T-helper 1 cell (primary cell): ENCODE measurements around the gene GYPB.
"Not testable (repeated sequence)": the region's sequence is repeated elsewhere in the genome, so short reads cannot be mapped to it uniquely, and the experiment has no call there.

ENCODE experiments used
- DNase-seq, 5 donors: peaks; one replicate each; pipeline ENCODE4 v3.0.0-alpha.2; 2012 to 2020
- total RNA-seq, 4 donors: gene quantifications; one replicate each; lab custom pipeline; 2026; lab: John Stamatoyannopoulos, UW

The GYPB gene
- total RNA-seq: 0 reads per million in 4 donors

DNA sequence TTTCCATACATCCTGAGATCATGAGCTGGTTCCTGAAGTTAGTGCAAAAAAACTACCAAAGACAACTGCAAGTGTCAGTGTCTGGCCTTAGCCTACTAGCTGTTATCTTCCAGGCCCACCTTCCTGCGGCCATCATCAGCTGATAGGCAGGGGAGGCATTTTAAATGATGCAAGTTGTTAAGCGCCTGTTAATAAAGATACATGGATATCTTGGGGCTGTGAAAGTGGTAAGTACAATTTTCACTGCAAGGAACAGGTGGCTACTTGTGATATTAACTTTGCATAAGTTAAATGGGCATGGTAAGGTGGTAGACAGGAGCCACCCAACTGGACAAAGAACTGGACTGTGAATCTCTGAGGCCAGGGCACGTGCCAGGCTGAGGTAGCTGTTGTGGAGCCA lies at the start of gene GYPB:
TSS of gene GYPB (minus strand) at position 104 of the 400 bp plus-strand sequence. CDS start at position 11, 93 bp downstream.
- not testable (repeated sequence) for DNase-seq

DNA sequence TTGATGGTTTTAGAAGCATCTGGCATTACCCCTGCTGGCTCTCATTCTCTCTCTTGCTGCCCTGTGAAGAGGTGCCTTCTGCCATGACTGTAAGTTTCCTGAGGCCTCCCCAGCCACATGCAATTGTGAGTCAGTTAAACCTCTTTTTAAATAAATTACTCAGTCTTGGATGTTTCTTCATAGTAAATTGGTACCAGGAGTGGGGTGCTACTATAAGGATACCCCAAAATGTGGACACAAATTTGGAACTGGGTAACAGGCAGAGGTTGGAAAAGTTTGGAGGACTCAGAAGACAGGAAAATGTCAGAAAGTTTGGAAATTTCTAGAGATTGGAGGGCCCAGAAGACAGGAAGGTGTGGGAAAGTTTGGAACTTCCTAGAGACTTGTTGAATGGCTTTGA lies 42.4 kb upstream of the GYPB start:
- DNase-seq: not testable (repeated sequence)

DNA sequence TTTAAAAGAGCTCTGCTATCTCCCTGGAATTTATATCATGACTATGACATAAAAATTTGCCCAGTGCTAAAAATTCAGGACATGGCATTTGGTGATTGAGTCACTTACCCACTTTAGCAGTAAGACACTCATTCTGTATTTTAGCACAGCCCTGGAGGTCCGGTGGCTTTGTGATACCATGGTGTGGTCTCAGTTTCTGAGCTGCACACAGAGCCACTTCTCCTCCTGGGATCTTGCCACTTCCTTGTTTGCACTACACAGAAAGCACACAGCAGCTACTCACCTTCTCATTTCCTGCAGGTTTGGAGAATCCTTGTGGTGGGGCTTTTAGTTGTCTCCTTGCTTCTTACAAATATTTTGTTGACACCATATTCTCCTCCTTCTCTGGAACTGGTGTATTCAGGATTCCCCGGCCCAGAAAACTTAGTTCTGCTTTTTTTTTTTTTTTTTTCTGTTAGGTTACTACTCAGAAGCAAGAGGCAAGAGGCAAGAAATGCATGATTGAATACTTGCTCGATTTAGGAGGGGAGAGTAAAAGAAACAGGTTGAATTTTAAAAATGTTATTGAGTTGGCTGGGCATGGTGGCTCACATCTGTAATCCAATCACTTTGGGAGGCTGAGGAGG lies 41.2 kb upstream of the GYPB start:
- not testable (repeated sequence) for DNase-seq

DNA sequence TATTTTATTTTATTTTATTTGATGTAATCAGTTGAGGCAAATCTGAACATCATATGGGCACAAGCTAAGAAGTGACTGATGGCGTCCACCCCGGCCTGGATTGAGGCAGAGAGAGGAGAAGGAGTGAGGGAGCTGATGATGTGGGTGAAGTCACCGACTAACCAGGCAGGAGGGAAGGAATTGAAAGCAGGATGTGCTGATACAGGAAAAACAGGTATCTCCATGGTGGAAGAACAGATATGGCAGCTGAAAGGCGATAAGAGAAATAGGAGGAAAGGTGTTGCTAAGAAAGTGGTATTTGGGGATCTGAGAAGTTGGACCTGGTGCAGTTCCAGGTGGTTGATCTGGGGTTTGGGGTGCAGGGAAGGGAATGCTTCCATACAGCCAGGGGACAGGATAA lies 37.6 kb upstream of the GYPB start:
- no peak for DNase-seq

DNA sequence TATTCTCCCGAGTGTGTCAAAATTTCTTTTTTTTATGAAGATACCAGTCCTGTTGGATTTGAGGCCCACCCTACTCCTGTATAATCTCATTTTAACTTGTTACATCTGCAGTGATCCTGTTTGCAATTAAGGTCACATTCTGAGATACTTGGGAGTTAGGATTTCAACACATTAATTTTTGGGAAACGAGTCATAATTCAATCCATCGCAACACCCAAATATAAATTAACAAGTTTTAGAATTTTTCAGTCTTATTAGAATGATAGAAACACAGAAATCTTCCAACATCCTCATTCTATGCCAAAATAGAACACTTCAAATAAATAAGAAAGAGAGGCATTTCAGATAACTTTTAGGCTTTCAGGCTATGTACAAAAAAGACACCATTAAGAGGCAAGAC lies 36.2 kb upstream of the GYPB start:
- not testable (repeated sequence) for DNase-seq

DNA sequence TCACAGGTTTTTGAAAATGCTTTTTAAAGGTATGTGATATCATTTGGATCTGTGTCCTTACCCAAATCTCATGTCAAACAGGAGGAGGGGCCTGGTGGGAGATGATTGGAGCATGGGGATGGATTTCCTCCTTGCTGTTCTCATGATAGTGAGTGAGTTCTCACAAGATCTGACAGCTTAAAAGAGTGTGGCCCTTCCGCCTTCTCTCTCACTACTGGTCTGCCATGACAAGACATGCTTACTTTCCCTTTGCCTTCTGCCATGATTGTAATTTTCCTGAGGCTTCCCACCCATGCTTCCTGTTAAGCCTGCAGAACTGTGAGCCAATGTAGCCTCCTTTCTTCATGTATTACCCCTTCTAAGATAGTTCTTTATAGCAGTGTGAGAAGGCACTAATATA lies 32.3 kb upstream of the GYPB start:
- DNase-seq: not testable (repeated sequence)

DNA sequence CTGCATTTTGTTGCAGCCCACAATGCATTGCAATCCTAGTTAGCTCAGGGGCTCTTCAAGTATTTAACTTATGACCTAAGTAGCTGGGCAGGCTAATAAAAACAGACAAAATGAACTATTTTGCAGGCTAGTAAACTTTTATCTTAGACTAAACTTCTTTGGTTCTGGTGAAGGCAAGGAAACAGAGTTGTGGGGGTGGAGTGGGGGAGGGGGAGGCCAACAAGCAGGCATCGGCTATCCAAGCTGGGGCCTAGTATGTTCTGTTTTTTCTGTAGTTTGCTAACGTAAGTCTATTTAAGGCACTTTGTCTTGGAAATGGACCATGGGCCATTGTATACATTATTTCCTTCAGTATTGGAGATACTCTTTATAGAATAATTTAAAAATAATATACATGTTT lies 31.5 kb upstream of the GYPB start:
- not testable (repeated sequence) for DNase-seq

DNA sequence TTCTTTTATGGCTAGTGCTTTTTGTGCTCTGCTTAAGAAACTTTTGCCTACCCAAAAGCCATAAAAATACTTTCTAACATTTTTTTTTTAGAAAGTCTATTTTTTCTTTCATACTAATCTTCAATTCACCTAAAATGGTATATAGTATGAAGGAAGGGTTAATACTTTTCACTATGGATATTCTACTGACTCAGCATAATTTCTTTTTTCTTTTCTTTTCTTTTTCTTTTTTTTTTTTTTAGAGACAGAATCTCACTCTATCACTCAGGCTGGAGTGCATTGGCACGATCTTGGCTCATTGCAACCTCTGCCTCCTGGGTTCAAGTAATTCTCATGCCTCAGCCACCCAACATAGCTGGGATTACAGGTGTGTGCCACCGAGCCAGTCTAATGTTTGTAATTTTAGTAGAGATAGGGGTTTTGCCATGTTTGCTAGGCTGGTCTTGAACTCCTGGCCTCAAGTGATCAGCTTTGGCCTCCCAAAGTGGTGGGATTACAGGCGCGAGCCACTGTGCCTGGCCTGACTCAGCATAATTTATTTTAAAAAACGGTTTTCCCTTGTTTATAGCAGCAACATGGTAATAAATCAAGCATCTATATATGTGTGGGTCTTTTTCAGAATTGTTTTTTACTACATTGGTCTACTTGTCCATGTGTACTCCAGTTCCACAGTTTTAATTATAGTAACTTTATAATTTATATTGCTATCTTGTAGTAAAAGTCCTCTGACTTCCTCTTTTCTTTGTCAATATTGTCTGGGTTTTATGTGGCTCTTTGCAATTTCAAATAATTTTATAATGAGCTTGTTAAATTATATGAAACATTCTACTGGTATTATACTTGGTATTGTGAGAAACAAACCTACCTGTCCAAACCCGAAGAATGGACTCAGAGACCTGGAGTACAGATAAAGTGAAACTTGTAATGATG lies 30.6 kb upstream of the GYPB start:
- DNase-seq: not testable (repeated sequence)

DNA sequence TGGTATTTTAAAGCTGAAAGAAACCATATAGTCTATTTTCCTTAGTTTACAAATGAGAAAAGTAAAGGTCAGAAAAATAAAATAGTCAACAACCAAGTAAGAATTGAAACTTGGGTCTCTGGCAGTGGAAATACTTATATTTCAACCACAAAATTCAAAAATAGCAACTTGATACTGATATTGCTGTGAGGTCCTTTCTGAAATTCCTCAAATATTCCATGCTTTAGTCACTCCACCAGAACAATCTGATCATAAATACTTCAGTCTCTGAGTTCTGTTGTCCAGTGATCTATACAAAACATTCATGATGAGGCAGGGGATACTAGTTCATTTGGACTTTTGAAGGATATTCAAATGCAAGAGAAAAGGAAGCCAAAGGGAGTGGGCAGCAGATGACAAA lies 25.8 kb upstream of the GYPB start:
- DNase-seq: not testable (repeated sequence)

DNA sequence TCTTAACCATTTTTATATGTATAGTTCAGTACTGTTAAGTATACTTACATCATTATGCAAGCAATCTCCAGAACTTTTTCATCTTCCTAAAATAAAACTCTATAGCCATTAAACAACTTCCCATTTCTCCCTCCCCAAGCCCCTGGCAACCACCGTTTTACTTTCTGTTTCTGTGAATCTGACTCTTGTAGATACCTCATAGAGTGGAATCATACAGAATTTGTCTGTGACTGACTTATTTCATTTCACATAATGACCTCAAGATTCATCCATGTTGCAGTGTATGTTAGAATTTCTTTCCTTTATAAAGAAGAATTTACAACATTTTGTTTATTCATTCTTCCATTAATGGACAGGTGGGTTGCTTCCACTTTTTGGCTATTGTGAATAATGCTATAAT lies 13.4 kb upstream of the GYPB start:
- DNase-seq: not testable (repeated sequence)

DNA sequence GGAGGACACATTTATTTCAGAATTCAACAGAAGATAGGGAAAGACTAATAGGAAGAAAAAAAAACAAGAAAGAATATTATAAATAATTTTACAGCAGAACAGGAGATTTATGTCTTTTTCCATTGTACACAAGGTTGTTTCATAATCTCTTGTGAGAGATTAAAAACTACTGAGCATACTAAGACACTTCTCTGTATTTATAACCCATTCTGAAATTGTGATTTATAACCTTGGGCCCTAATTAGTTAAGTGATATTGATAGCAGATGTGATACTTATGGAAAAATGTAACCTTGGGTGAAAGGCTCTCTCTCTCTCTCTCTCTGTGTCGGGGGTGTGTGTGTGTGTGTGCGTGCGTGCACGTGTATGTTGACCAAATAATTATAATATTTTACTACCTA lies 12.7 kb upstream of the GYPB start:
- not testable (repeated sequence) for DNase-seq

DNA sequence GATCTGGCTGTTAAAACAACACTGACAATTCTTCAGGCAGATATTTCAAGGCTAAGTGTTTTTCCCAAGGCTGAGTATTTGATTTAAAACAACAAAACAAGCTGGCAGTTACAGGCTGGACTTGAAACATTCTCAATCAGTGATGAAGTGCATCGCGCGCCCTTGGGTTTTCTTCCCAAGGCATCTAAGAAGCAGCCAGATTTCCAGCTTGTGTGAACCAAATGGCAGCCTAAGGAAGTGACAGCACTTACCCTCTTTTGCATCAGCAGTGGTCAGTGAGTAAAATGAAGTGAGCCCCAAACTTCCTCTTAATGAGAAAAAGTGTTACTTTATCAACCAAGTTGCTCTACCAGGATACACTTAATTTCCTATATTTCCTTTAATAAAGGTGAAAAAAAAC lies 12.2 kb upstream of the GYPB start:
- not testable (repeated sequence) for DNase-seq

DNA sequence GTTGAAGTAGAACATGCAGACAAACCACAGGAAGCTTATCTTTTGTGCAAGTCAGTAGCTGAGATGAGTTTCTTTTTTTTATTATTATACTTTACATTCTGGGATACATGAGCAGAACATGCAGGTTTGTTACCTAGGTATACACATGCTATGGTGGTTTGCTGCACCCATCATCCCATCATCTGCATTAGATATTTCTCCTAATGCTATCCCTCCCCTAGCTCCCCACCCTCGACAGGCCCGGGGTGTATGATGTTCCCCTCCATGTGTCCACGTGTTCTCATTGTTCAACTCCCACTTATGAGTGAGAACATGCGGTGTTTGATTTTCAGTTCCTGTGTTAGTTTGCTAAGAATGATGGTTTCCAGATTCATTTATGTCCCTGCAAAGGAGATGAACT lies 11.5 kb upstream of the GYPB start:
- DNase-seq: not testable (repeated sequence)

DNA sequence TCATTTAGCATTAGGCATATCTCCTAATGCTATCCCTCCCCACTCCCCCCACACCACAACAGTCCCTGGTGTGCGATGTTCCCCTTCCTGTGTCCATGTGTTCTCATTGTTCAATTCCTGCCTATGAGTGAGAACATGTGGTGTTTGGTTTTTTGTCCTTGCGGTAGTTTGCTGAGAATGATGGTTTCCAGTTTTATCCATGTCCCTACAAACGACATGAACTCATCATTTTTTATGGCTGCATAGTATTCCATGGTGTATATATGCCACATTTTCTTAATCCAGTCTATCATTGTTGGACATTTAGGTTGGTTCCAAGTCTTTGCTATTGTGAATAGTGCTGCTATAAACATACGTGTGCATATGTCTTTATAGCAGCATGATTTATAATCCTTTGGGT lies 7.5 kb upstream of the GYPB start:
- DNase-seq: not testable (repeated sequence)

DNA sequence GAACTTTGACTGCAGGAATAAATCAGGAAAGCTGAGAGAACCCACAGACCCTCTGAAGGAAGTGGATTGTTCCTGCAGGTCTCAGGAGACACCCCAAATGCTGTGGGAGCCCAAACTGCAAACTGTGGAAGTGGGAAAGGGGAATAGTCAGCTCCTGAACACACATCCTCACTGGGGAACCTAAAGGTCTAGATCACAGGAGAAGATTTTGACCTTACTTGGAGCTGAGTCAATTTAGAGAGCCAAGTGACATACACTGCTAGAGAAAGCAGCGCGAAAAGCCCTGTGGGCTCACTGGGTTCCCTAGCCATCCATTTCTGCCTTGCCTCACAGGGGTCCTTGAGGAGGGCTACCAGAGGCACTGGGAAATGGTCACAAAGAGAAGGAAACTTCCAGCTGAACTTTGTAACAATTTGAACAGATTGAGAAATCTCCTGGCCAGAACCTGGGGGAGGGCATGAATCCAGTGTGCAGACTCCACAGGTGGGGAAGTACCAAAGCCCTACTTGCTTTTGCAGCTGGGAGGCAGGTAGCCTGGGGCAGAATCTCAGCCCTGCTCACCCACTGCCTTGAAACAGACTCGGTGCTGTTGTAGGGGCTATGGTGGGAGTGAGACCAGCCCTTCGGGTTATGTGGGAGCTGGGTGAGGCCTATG lies 5.3 kb upstream of the GYPB start:
- DNase-seq: not testable (repeated sequence)

DNA sequence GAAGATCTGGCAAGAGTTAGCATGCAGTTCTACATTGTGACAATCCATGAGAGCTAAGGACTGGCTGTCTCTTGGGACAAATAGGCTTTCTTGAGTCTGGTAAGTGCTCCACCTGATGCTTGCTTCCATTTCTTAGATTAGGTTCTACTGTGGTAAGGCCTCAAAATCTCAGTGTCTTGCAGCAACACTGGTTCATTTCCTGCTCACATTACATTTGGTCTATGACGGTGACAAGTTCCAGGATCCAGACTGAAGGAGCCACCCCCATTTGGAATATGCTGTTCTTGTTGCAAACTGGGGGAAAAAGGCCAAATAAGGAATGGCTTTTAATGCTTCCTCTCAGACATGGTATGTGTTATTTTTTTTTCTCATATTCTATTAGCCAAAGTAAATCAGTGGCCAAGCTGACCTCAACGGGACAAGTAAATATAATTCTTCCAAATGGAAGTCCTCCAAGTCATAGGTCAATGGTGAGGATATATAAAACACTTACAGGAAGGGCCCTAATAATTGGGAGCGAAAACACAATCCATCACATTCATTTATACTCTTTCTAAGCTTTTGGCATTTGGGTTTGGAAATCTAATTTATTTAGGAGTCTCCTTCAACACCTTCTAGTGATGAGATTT lies 3.7 kb upstream of the GYPB start:
- not testable (repeated sequence) for DNase-seq

DNA sequence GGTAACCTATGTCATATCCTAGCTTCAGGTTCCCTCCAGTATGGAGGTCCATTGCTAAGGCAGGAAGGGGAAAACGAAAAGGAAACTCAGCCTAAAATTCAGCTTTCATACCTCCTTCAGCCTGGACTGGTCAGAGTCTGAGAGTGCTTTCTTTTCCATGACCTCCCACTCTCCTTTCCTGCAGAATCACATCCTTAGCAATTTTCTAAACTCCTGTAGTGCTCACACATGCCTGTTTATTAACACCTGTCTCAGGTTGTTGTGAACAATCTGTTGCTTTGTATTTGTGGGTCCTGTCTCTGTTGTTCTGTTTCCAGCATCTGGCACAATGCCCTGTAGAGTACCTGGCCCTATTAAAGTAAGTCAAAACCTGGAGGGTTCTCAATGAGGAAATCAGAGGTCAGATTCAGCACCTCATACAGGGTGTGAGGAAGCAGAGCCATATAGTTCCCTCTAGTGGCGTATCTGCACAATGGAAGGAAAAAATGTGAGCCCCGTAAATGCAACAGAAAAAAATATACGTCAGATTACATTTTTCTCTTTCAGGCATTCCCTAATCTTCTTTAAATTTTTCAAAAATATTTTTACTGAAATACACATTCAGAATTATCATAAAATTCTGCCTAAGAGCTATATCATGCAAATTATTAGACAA lies 2.3 kb upstream of the GYPB start:
- DNase-seq: not testable (repeated sequence)

DNA sequence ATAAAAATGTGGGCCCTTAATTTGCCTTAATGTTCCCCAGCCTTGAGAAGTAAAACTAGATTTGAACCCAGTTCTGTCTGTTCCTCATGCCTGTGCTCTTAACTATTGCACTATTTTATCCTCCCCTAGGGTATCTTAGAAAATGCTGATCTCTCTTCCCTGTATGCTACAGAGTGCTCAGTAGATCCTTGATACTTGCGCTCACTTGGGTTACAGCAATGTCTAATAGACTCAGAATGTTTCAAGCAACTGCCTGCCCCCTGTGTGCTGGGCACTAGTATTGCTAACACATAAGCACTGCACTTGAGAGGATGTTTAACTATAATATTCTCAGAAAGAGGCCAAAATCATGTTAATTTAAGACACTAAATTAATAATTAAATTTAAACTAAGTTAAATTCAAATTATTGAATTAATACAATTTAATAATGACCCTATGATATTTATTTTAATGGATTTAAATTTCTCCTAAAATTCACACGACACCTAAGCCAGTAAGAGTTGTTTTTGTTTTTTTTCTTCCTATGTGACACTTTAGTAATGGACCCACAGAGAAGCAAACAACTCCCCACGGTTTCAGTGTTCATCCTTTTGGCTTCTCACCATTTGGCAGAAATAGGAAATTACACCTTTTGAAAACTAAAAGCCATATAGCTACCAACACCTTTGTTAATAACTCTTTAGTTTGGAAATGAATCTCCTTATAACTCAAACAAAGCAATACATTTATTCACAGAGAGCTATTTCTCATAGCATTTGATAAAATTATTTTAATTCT lies 768 bp downstream of the GYPB start:
- DNase-seq: not testable (repeated sequence)

DNA sequence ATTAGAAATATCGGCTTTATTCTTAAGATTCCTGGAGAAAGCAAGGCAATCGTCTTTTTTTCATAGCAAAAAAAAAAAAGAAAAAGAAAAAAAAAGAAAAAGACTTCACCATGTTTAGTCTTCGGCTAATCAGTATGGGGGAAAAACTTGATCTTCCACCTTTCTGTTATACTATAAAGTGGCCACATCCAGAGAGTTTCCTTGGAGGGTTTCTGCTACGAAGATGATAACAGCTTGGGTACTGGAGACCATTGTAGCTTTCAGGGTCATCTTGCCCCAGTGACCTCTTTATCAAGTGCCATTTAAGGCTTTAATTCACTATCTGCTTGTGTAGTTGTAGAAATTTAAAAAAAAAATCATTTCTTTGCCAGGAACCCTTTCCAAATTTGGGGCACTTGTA lies 1.9 kb downstream of the GYPB start:
- not testable (repeated sequence) for DNase-seq

DNA sequence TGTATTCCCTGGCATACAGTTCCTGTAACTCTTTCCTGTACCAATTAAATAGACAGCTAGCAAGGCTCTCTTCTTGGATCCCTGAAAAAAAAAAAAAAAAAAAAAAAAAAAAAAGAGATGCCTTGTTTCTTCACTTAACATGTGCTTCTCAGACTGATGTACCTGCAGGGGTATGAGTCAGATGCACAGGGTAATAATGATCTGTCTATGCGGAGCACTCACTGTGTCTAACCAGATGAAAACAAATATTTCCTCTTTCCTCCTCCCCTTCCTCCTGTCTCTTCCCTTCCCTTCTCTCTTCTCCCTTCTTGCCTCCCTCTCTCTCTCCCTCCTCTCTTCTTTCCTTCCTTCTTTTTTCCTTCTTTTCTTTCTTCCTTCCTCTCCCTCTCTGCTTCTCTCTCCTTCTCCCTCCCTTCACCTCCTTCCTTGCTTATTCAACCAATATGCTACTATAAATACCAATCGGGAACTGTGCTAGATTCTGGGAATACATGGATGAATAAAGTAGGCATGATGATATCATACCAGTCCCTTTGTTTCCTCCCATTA lies 3.0 kb downstream of the GYPB start:
- DNase-seq: not testable (repeated sequence)

DNA sequence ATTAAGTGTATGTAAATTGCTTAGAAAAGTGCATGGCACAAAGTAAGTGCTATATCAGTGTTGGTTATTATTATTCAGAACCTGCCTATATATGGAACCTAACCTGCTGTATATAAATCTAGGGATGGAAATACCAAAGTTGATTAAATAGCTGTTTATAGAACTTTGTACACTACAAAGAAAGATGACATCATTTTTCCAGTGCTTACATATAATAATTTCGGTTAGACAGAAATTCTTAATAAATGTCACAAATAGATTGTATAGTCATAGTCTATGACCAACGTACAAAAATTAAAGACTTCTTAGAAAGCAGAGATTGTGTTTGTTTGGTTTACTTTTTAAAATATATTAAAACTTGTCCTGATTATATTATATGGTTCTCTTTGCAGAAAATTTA lies 4.4 kb downstream of the GYPB start:
- no peak for DNase-seq
